ENCODE results near the gene PRICKLE1. TPM values are rescaled to one million over a fixed set of nuclear protein-coding genes. Genes with fewer than 3 reads are reported as not detected.

PRICKLE1 gene
- total and polyA plus RNA-seq, 2 experiments from 2014 or later, result 7.7 to 51.7 TPM

DNA sequence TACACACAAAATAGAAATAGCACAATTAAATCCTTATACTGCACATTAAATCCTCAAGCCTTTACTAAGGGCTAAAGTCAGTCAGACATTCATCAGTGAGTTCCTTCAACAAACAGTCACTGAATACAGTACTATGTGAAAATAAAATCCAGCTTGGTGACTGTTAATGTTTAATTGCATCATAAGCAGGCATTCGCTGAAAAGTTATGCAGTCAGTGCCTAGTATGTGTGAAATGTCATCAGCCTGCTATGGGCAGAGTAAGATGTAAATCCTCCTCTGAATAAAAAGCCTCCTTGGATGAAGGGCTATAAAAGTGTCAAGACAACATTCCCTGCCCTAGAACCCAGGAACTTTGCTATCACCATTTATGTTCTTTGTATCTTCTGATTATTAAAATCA is 116.4 kb downstream of the PRICKLE1 start:
- Histone ChIP-seq H3K4me1 (ENCODE audit: insufficient read depth) (peaks cover 52% of the 10 kb centered on the region), H3K27ac (ENCODE audit: low read depth) (no peak overlapping the region), H3F3A (replicated peaks; ENCODE audit: low read depth) (no peaks in the 10 kb centered on the region), H3K27me3 (ENCODE audit: insufficient read depth) (no peaks in the 10 kb centered on the region), H3K79me2 (replicated peaks; ENCODE audit: insufficient read depth) (peaks cover 77% of the 10 kb centered on the region), H3K36me3 (ENCODE audit: insufficient read depth) (peaks cover 16% of the 10 kb centered on the region; the same call in 1 of the 2 replicates), H4K20me1 (replicated peaks; ENCODE audit: insufficient read depth) (peaks cover 22% of the 10 kb centered on the region), H2AFZ (no peak overlapping the region), H3K4me2 (0 out of 2 replicates have a peak overlapping the region, but pooled peaks have one; percentile 42), H3K4me3 (no peak overlapping the region), H3K9me2 (ENCODE audit: insufficient read depth) (no peaks in the 10 kb centered on the region)
- DNase-seq (ENCODE audit: low spot score) (no peak), ATAC-seq (no peak)
- H3K27ac Mint-ChIP-seq, result no peak overlapping the region
- H3K9me3 Mint-ChIP-seq, result no peaks in the 10 kb centered on the region; the same call in 2 of the 3 replicates
- peaks cover 59% of the 10 kb centered on the region for H3K36me3 Mint-ChIP-seq (ENCODE audit: low read depth)
- peaks cover 56% of the 10 kb centered on the region for H3K4me1 Mint-ChIP-seq
- H3K4me3 Mint-ChIP-seq, result no peak overlapping the region
- peaks cover 7% of the 10 kb centered on the region for H3K27me3 Mint-ChIP-seq (ENCODE audit: insufficient read depth, low read depth, poor library complexity)
- TF ChIP-seq NANOG (IDR thresholded peaks at IDR 0.05; ENCODE audit: borderline replicate concordance), result no peak
- TF ChIP-seq EZH2 (IDR thresholded peaks at IDR 0.05; ENCODE audit: low read depth, unreplicated experiment), result no peak
- TF ChIP-seq POLR2AphosphoS5 (IDR thresholded peaks at IDR 0.05; ENCODE audit: low read depth), result no peak
- TF ChIP-seq, protein P1, sequence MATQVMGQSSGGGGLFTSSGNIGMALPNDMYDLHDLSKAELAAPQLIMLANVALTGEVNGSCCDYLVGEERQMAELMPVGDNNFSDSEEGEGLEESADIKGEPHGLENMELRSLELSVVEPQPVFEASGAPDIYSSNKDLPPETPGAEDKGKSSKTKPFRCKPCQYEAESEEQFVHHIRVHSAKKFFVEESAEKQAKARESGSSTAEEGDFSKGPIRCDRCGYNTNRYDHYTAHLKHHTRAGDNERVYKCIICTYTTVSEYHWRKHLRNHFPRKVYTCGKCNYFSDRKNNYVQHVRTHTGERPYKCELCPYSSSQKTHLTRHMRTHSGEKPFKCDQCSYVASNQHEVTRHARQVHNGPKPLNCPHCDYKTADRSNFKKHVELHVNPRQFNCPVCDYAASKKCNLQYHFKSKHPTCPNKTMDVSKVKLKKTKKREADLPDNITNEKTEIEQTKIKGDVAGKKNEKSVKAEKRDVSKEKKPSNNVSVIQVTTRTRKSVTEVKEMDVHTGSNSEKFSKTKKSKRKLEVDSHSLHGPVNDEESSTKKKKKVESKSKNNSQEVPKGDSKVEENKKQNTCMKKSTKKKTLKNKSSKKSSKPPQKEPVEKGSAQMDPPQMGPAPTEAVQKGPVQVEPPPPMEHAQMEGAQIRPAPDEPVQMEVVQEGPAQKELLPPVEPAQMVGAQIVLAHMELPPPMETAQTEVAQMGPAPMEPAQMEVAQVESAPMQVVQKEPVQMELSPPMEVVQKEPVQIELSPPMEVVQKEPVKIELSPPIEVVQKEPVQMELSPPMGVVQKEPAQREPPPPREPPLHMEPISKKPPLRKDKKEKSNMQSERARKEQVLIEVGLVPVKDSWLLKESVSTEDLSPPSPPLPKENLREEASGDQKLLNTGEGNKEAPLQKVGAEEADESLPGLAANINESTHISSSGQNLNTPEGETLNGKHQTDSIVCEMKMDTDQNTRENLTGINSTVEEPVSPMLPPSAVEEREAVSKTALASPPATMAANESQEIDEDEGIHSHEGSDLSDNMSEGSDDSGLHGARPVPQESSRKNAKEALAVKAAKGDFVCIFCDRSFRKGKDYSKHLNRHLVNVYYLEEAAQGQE (IDR thresholded peaks at IDR 0.05; ENCODE audit: unreplicated experiment), result no peak
- TF ChIP-seq, protein P2, sequence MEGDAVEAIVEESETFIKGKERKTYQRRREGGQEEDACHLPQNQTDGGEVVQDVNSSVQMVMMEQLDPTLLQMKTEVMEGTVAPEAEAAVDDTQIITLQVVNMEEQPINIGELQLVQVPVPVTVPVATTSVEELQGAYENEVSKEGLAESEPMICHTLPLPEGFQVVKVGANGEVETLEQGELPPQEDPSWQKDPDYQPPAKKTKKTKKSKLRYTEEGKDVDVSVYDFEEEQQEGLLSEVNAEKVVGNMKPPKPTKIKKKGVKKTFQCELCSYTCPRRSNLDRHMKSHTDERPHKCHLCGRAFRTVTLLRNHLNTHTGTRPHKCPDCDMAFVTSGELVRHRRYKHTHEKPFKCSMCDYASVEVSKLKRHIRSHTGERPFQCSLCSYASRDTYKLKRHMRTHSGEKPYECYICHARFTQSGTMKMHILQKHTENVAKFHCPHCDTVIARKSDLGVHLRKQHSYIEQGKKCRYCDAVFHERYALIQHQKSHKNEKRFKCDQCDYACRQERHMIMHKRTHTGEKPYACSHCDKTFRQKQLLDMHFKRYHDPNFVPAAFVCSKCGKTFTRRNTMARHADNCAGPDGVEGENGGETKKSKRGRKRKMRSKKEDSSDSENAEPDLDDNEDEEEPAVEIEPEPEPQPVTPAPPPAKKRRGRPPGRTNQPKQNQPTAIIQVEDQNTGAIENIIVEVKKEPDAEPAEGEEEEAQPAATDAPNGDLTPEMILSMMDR (conservative IDR thresholded peaks at IDR 0.05; ENCODE audit: low read depth in 2 of 2), result no peak
- no peak for TF ChIP-seq EZH2phosphoT487 (IDR thresholded peaks at IDR 0.05; ENCODE audit: unreplicated experiment)

DNA sequence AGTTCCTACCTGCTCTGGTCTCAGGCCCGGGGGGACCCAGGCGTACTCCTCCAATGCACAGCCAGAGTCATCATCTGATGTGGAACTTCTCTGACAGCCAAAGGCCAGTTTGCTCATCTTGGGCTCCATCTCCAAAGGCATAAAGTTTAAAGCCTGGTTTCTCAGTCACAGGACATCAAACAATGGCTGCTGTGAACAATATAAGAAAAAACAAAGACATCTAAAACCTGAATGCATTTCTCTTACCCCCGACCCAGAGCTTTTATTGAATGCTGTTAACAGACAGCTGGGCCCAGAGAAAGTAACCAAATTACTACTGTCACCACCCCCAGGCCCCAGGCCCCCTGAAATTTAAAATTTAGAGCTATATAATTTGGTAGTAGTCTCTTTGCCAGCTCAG is 117.2 kb downstream of the PRICKLE1 start:
- Histone ChIP-seq H3K4me2 (peak overlapping the region; percentile 42; the same call in 1 of the 2 replicates), H3K4me3 (no peak overlapping the region), H3K9me2 (ENCODE audit: insufficient read depth) (no peaks in the 10 kb centered on the region), H4K20me1 (replicated peaks; ENCODE audit: insufficient read depth) (peaks cover 22% of the 10 kb centered on the region), H3K27me3 (ENCODE audit: insufficient read depth) (no peaks in the 10 kb centered on the region), H3K79me2 (replicated peaks; ENCODE audit: insufficient read depth) (peaks cover 69% of the 10 kb centered on the region), H3K27ac (ENCODE audit: low read depth) (no peak overlapping the region), H3F3A (replicated peaks; ENCODE audit: low read depth) (no peaks in the 10 kb centered on the region), H3K36me3 (ENCODE audit: insufficient read depth) (peaks cover 18% of the 10 kb centered on the region; the same call in 1 of the 2 replicates), H3K4me1 (ENCODE audit: insufficient read depth) (peaks cover 50% of the 10 kb centered on the region), H2AFZ (no peak overlapping the region)
- no peak overlapping the region for H3K27ac Mint-ChIP-seq
- H3K4me1 Mint-ChIP-seq, result peaks cover 53% of the 10 kb centered on the region
- H3K4me3 Mint-ChIP-seq, result no peak overlapping the region
- ATAC-seq, result peak; percentile 24; the same call in 1 of the 3 replicates
- DNase-seq (ENCODE audit: low spot score), result peak; percentile 18
- no peaks in the 10 kb centered on the region; the same call in 2 of the 3 replicates for H3K9me3 Mint-ChIP-seq
- H3K36me3 Mint-ChIP-seq (ENCODE audit: low read depth), result peaks cover 57% of the 10 kb centered on the region
- H3K27me3 Mint-ChIP-seq (ENCODE audit: insufficient read depth, low read depth, poor library complexity), result peaks cover 7% of the 10 kb centered on the region
- no peak for TF ChIP-seq POLR2AphosphoS5 (IDR thresholded peaks at IDR 0.05; ENCODE audit: low read depth)
- no peak for TF ChIP-seq STAT1 (IDR thresholded peaks at IDR 0.05; ENCODE audit: unreplicated experiment)
- TF ChIP-seq NANOG (IDR thresholded peaks at IDR 0.05; ENCODE audit: borderline replicate concordance), result no peak
- TF ChIP-seq EZH2phosphoT487 (IDR thresholded peaks at IDR 0.05; ENCODE audit: unreplicated experiment), result no peak
- TF ChIP-seq ZNF331 (CRISPR knock-in tag; IDR thresholded peaks at IDR 0.05; ENCODE audit: low read depth), result no peak
- no peak for TF ChIP-seq EZH2 (IDR thresholded peaks at IDR 0.05; ENCODE audit: low read depth, unreplicated experiment)
- TF ChIP-seq, protein P1 (IDR thresholded peaks at IDR 0.05; ENCODE audit: unreplicated experiment), result no peak
